HS-5 (cell line): Measurements from ENCODE around the gene SEMA4C.

Source experiments
- DNase-seq: peaks from one replicate; pipeline ENCODE4 v3.0.0-alpha.2; 2012; ENCODE audit warnings: low read depth

SEMA4C gene

GRCh38 chr2:96881349-96882195 lies 11.7 kb upstream of the SEMA4C start:
- no peak for DNase-seq

DNA sequence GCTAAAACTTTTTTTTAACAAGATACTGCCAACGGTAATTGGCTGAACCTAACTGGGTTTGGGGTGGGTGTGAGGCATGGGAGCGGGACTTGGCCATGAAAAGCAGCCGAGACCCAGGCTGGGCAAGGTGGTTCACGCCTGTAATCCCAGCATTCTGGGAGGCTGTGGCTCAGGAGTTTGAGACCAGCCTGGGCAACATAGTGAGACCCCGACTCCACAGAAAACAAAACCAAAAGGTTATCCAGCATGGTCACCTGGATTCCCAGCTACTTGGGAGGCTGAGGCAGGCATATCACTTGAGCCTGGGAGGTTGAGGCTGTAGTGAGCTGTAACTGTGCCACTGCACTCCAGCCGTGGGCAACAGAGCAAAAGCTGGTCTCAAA lies 11.0 kb upstream of the SEMA4C start:
- DNase-seq = no peak

DNA sequence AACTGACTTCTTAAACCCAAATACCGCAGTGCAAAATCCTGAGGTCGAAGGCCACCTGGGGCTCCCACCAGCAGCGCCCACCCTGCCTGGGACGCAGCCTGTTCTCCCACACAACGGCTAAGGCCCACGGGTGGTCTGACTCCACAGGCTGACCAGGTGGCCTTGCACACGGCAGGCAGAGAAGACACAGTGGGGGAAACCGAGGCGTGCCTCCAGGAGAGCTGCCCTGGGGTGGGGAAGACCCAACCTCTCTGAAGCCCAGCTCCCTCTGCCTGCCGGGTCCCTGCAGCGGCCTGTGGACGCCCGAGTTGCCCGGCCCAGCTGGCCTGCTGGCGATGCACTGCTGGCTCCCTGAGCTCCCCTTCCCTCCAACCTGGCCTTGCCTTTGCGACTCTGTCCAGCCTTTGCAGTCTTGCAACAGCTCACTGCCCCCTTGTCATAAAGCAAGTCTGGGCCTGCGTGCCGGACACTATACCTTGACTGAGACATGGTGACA lies 9.7 kb upstream of the SEMA4C start:
- no peak for DNase-seq

GRCh38 chr2:96878796-96879544 lies 9.1 kb upstream of the SEMA4C start:
- DNase-seq = no peak

DNA sequence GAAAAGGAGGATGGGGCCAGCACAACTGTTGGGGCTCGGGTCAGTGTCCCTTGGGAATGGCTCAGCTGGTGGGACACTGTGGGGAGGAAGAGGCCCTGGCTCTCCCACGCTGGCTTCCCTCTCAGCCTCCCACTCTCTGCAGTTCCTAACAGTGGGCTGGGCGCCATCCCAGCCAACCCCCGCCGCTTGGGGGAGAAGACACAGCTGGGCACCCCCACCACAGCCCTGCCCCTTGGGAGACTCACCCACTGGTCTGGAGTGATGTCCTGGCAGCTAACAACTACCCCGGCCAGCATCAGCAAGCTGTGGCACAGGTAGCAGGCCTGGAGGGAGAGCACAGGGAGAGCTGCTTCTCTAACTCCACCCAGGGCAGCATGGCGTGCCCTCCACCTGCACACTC lies 8.3 kb upstream of the SEMA4C start:
- no peak for DNase-seq

DNA sequence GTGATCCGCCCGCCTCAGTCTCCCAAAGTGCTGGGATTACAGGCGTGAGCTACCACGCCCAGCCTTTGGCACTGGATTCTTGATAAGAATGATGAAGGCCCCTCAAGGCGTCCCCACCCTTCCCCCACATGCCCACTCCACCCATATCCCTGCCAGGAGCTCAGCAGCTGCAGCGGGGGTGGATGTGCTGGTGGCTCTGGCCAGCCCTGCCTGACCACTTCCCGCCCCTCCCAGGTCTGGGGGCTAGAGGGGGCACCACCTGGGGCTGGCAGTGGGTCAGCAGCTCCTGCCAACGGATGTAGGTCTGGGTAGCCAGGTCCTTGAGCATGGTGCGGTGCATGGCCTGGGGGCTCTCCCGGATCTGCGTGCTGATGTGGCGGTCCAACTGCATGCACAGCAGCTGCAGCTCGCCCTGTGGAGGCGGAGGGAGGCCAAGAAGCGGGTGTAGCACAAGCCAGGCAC lies 7.8 kb upstream of the SEMA4C start:
- DNase-seq = no peak

- DNase-seq = no peak
Measured at GRCh38 chr2:96877042-96877451, 7.2 kb upstream of the SEMA4C start.

DNA sequence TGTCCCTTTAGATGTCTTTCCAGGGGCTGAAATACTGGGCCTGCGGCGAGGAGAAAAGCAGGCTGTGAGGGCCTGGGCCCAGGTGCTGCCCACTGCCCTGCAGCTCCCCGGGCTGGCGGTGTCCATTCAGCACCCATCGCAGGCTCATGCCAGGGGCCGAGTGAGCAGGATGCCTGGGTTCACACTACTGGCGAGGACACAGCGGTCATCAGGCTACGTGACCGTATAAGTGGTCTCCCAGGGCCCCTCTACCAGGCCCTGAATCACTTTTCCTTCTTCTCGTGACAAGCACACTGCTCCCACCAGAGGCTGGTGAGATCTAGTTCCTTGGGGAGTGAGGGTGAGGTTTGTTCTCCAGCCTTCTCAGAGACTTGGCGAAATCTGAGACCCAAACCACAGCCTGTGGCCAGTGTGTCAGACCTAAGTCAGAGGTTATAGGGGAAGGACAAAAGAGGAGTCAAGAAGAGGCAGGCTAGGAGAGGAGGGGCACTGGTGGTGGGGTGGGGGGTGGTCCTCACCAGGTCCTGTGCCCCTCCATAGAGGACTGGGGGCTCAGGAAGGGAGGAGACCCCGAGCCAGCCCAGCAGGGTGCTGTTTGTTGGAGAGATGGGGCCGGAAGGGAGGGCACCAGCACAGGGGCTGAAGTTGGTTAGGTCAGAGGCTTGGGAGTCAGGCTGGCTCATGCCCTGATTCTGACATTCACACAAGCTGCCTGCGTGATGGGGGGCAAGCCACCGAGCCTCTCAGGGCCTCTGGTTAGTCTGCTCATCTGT lies 6.6 kb upstream of the SEMA4C start:
- DNase-seq = no peak

DNA sequence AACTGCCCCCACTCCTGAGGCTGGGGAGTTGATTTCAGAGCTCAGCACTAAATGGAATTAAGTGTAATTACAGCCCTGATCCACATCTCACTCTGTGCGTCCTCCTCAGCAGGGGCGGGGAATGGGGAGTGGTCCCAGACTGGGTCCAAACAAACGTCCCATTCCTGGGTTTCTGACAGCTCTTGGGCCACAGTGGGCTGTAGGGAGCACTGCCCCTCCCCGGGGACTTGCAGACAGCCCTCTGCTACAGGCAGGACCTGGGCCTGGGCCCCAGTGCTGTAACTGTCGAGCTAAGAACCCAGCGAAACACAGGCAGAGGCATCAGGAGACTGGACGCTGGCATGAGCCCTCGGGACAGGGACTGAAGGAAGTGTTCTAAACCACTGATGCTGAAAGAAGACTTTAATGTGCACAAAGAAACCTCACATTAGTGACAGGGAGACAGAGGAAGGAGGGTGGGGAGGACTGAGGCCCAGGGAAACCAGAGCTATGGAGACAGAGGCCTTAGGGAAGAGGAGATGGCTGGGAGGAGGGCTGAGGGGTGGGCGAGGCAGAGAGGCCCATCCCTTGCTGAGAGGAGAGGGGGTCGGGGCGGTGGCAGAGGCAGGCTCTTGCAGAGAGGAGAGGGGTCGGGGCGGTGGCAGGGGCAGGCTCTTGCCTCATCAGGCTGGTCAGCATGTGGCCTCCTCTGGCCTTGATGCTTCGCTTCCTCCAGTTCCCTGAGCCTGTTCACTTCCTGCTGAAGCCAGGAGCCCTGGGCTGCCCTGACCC lies 5.8 kb upstream of the SEMA4C start:
- no peak for DNase-seq

GRCh38 chr2:96874198-96874831 lies 4.4 kb upstream of the SEMA4C start:
- no peak for DNase-seq

GRCh38 chr2:96873651-96874096 lies 3.8 kb upstream of the SEMA4C start:
- DNase-seq = no peak

GRCh38 chr2:96872591-96873349 lies 2.9 kb upstream of the SEMA4C start:
- DNase-seq = no peak

DNA sequence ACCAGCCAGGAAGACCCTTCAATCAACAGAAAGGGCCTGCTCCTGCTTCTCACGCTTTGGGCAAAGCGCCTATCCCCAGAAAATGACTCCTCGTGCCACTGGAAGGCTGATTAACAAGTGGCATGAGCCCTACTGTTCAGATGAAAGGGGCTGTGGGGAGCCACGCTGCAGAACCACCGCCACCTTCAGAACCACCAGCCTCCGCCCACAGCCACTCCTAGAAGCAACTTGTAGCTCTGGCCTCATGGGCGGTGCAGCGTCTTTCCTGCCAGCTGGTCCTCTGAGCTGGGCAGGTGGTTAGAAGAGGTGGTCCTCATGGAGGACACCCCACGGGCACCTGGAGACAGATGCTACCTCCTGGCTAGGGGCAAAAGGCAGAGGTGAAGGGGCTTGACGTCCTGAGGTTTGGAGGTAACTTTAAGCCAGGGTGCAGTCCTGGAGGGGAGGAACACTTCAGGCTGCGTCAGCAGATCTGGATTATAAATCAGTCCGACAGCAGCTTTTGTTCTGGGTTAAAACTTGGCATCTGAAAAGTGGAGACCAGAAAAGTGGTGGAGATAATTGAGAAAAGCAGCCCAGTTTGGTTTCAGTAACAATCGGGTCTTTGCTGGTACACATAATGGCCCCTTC lies 861 bp upstream of the SEMA4C start:
- no peak for DNase-seq

DNA sequence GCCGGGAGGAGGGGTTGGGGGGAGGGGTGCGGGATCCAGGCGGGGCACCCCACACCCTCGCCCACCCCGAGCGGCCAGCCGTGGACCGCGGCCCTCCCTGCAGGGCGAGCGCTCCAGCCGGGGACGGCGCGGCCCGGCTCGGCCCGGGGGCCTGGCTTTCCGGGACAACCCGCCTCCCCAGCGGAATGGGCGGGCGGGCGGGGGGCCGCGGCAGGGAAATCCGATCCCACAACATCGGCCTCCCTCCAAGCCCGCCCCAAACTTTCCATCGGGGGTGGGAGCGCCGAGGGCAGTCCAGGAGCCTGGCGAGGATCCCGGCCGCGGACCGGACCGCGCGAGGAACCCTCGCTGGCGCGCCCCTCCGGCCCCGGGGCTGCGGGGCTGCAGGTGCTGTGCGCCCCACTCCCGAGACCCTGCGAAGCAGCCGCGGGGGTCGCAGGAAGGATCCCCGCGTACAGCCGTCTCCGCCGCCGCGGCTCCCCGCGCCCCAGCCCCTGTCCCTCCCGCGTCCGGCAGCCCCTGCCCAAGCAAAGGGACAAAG lies 529 bp downstream of the SEMA4C start:
- DNase-seq = peak; percentile 25

DNA sequence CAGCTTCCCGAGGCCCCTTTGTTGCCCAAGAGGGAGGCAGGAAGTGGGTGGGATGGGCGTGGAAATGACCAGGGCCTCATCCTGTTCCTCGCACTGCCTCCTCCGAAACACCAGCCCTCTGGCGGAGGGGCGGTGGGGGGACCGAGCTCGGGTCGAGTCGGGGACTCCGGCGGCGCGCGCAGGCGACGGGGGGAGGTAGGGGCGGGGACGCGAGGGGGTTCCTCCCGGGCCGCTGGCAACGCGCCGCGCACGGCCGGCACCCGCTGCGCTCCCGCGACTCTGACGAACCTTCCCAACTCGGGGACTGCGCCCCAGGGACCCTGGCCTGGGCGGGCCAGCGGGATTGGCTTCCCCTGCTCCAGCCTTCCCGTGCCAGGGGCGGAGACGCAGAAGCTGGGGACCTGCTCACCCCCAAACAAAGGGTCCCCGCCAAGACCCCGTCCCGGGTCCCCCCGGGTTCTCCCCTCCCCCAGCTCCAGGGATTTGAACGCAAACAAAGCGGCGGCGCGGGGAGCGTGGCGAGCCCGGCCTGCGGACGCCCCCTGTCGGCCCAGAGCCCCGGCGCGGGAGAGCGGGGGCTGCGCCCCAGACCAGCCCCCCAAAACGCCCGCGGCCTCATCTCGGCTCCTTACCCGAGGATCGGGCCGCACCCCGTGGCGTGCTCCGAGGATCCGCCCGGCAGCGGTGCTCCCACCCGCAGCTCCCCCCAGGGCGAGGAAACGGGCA lies 1.2 kb downstream of the SEMA4C start:
- peak; percentile 94 for DNase-seq

DNA sequence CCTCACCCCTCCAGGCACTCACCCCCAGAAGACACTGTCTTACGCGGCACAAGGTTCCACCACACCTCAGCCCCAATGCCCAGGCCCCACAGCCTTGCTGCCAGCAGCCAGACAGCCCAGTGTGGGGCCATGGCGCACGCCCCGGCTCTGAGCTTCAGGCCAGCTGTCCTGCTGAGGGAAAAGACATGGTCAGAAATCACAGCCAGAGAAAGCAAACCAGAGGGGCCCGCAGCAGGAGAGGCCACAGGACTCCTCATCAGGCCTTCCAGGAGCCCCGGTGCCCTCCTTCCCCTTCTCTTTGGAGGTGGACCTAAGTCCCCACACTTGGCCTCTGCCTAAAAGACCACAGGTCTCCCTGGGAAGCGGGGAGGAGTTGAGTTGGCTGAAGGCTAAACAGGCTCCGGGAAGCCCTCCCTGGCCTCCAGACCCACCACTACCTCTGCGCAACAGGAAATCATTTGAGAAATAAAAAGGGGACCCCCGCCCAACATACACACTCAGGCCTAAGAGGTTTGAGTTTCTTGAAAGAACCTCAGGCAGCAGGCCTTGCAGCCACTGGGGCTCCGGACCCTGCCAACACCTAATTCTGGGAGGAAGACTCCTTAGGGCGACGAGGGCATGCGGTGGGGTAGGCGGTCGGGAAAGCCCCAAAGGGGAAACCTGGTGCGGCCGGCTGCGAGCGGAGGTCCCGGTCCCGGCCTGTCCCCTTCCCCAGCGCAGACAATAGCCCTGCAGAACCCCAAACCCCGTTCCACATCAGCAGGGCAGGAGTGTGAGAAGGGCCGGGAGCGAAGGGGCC lies 1.9 kb downstream of the SEMA4C start:
- peak; percentile 26 for DNase-seq

DNA sequence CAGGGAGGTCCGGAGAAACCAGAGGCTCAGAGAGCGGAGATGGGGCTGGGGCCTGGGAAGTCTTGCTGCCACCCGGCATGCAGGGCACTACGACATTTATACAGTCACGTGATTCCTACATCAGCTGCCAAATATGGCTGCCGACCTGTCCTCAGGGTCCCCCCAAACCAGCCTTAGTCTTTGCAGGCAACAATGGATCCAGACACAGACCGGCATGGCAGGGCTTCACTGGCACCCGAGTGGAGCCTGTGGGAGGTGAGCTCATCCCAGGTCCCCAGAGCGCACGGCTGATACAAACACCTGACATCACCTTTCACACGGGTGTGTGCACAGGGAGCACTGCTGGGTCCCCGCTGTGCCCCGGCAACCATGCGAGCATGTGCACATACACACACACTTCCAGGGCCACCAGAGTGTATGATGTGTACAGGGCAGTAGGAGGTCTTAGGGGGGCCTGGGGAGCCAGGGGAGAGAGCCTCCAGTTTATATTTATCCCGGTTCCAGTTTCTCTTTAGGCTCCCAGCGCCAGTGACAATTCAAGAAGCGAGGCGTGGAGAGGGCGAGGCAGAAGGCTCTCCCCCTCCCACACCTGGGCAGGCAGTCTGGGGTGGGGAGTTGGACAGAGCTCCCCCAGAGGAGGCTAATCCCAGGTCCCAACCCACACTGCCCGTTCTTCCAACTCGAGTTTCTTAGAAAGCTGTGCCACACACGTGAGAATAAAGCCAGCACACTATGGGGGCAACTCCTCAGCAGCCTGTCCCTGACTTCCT lies 2.7 kb downstream of the SEMA4C start:
- no peak for DNase-seq
